Pulmonary artery endothelial cell (primary cell): Measurements from ENCODE around the gene RPL32. TPM values are rescaled to one million over a fixed set of nuclear protein-coding genes. Genes with fewer than 3 reads are reported as not detected.

Experiments
- DNase-seq: peaks from one replicate; pipeline ENCODE4 v3.0.0-alpha.2; 2011; ENCODE audit warnings: low read depth, low spot score
- total RNA-seq: library from RNA; depleted of rRNA; stranded (reverse); fragments of >200 nt; gene quantifications from 2 replicates; pipeline ENCODE4 v1.2.3, GENCODE V29; 2014

RPL32 gene
- total RNA-seq, 1 donor from 2014 or later = 2,642 TPM

DNA sequence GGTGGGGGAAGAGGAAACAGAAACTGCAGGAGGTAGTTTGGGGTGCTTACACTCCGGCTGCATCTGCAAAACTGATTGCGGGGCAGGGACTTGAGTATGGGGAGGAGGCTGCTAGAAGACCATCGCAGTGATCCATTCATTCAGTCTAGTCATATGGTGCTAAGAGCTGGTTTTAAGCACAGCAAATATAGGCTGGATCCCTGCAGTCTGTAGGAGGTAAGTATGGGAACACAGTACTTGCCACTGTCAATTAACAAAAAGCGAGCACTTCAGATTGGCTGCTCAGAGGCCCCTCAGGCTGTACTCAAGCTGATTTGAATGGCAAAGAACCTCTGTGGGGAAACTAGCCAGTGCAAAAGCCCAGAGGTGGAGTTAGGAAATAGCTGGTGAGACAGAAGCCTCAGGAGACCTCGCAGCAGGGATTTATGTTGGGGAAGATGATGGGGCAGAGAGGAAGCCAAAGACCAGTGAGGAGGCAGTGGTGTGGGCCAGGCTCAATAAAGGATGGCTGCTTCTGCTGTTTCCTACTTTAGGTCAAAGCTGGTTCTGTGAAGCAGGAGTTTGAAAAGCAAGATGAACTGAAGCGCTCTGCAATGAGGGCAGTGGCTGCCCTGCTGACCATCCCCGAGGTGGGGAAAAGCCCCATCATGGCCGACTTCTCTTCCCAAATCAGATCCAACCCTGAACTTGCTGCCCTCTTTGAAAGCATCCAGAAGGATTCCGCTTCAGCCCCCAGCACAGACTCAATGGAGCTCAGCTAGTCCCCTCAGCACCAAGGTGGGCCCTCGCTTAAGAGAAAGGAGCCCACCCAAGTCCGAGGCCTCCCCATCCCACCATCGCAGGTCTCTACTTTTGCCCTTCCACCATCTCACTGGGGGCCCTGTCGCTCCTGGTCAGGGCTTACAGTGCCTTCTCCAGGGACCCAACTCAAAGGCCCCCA lies 7.9 kb downstream of the RPL32 start:
- DNase-seq = no peak

DNA sequence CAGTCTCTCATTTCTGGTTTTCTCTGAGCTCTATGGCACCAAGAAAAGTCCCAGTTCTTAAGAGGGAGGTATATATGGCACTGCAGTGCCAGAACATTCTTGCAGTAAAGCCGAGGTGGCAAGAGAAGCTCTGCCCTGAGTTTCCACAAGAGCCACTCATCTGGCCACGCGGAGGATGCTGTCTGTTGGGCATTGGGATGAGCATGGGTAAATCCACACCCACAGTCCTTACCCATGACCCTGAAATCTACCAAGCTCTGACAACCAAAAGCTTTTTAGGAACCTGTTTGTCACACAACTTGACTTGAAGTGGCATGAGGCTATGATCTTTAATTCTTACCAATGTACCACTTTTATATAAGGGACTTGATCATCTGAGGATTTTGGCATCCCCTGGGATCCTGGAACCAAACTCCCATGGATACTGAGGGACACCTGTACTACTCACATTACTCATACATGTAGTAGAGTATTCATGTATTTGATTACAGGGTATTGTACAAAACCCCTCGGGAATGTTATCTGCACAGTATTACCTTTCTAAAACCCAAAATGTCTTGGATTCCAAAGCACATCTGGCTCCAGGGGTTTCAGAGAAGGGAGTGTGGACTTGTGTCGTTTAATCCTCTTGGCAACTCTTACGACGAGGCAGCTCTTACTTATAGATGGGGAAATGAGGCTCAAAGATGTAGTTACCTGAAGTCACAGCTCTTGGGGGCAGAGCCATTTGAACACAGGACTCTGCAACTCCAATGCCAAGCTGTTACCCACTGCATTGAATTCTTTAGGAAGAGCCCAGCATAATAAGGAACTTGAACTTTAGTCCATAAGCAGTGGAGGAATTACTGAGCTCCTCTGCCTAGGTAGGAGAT lies 8.8 kb downstream of the RPL32 start:
- no peak for DNase-seq

DNA sequence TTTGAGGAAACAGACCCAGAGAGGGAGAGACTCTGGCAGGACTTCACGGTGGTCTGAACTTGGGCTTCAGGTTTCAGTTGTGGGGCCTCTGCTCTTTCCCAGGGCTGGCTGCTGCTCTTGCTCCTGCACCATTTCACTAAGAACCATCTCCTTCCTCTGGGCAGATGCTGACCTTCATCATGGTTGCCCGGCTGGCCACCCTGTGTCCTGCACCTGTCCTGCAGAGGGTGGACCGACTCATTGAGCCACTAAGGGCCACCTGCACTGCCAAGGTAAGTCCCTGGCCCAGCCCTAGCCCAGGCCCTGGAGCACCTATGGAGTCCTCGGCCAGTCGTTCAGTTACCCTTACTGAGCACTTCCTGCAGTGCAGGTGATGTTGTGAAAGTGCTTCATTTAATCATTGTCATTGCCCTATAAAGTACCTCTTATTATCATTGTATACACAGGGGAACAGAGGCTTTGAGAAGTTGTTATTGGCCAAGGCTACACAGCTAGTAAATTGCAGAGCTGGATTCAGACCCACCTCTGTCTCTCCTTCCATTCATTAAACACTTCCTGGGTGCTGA lies 10.0 kb downstream of the RPL32 start:
- no peak for DNase-seq

DNA sequence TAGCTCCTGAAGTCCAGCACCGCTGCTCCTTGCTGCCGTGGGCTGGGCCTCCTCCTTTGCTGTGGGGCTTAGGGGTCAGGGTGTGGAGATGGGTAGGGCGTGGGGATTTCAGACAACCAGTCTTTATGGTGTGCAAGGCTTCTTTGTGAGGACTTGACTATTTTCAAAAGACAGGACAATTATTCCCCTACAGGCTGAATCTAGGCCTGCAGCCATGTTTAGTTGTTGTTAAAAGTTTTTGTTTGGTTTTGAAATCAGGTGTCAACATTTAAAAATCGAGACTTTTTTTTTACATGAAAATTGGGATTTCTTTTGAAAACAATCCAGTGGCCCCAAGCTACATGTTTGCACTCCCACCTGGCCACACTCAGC lies 10.6 kb downstream of the RPL32 start:
- DNase-seq = no peak

DNA sequence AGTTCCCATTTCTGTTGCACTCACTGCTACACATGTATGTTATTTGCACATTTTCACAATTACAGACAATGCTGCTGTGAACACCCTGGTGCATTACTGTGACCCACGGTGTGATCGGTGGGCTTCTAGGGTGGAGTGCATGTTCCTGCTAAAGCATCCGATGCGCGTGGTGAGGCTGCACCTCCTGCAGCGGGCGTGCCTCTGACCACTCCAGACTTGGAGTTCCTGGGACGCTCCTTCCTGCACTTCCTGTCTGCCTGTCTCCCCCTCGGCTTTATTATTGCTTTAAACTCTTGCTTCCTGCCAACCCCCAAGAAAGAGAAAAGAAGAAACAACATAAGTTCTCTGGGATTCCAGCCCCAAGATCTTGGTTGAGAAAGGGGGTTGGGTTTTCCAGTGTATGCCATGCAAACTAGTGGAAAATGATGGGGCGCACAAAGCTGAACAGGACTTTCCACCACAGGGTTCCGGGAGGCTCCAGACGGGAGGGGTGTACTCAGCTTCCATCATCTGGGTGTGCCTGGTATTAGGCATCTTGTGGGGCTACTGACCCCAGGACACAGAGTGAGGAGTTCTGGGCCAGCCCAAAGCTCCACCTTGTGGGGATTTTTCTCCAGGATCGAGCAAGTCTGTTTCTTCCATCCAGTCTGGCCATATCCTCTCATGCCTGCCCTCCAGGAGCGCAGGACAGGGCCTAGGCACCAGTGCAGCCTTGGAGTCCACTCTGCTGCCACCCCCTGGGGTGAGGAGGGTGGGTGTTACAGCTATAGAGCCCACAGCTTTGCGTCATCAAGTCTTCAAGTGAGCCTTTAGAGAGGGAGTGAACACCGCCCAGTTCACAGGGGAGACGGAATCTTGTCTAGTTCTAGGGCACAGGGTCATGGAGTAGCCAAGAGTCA lies 11.2 kb downstream of the RPL32 start:
- DNase-seq = no peak

DNA sequence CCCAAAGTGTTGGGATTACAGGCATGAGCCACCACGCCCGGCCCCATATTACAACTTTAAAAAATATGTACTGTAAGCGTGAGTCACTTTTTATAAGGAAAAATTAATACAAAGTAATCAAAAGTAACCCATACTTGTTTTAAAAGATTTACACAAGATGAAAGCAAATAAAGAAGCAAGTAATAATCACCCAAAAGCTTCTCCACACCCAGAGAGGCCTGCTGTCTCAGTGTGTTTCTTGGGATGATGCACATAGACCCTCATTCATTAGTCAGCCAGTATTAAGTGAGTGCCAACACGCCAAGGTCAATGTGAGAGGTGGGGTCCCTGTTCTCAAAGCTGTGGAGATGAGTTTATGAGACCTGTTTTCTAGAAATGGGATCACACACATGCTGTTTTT lies 12.0 kb downstream of the RPL32 start:
- no peak for DNase-seq

DNA sequence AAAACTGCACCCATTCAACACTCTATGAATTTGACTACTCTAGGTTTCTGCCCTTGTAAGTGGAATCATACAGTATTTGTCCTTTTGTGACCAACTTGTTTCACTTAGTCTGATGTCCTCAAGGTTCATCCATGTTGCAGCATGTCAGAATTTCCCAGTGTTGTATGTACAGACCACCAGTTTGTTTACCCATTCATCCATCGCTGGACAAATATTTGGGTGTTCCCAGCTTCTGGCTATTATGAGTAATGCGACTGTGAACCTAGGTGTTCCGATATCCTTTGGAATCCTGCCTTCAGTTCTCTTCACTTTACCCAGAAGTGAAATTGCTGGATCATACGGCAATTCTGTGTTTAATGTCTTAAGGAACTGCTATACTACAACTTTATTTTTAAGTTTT lies 12.6 kb downstream of the RPL32 start:
- DNase-seq = no peak

- DNase-seq = no peak
These were observed 16.2 kb downstream of the RPL32 start for GRCh38 chr3:12825156-12825555.

DNA sequence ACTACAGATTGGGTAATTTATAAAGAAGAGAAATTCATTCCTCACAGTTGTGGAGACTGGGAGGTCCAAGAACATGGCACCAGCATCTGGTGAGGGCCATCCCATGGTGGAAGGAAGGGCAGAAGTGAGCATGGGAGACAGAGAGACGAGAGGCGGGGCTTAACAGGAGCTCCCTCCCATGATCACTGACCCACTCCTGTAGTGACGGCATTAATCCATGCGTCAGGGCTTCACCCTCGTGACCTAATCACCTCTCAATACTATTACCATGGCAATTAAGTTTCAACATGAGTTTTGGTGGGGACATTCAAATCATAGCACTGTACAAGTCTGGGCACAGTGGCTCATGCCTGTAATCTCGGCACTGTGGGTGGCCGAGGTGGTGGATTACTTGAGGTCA lies 17.1 kb downstream of the RPL32 start:
- DNase-seq = no peak

DNA sequence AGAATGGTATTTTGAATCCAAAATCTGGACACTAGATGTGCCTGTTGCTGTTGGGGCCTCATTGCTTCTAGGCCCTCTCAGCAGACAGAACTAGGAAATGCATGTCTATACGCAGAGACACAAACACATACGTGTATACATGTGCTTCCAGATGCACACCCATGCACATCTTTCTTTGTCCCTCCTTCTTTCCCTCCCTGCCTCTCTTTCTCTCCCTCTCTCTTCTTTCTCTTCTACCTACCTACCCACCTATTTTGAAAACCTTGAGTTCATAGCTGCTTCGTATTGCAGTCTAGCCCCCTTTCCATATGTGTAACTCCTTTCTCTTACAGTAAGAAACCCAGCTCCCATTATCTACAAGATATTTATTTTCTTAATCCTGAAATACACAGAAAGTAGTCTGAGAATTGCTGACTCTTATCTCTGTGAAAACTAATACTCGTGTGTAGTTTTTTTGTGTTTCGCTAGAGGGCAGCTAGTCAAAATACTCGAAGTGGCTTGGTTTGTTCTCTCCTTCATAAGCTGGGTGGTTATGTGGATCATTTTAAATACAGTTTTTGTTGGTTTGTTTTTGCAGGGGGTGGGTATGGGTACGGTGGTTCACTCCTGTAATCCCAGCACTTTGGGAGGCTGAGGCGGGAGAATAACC lies 18.5 kb downstream of the RPL32 start:
- DNase-seq = no peak

DNA sequence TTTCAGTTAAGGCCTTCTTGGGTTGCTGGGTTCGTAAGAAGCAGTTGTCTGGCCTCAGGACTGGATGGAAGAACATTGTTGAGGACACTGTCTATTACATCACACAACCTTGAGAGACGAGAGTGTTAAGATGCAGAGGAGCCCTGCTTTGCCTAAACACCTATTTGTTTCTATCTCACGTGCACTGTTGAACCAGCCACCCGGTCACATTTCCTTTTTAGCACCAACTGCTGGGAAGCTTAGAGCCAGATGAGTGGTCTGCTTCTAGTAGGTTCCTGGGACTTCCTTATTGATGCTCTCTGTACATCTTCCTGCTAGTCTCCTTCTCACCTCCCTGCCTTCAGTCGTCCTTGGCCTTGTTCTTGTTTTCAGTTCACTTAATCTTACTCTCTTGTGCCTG lies 22.6 kb downstream of the RPL32 start:
- no peak for DNase-seq

DNA sequence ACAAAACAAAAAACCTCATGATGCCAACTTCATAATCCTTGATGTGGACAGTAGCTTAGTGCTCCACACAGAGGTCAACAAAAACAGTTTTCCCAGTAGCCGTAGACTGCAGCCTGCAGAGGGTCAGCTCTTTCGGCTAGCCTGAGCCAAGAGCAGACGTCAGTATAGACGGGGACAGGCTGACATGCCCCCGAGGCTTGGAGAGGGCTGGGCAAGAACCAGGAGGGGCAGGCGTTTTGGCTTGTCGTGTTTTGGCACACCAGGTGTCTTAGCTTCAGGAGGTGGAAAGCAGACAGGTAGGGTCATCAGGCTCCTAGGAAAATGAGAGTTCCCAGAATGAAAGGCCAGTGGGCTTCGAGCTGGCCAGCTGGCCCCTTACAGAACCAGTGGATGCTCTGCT lies 23.1 kb downstream of the RPL32 start:
- no peak for DNase-seq

- no peak for DNase-seq
These were observed 24.0 kb downstream of the RPL32 start for GRCh38 chr3:12817343-12817710.

DNA sequence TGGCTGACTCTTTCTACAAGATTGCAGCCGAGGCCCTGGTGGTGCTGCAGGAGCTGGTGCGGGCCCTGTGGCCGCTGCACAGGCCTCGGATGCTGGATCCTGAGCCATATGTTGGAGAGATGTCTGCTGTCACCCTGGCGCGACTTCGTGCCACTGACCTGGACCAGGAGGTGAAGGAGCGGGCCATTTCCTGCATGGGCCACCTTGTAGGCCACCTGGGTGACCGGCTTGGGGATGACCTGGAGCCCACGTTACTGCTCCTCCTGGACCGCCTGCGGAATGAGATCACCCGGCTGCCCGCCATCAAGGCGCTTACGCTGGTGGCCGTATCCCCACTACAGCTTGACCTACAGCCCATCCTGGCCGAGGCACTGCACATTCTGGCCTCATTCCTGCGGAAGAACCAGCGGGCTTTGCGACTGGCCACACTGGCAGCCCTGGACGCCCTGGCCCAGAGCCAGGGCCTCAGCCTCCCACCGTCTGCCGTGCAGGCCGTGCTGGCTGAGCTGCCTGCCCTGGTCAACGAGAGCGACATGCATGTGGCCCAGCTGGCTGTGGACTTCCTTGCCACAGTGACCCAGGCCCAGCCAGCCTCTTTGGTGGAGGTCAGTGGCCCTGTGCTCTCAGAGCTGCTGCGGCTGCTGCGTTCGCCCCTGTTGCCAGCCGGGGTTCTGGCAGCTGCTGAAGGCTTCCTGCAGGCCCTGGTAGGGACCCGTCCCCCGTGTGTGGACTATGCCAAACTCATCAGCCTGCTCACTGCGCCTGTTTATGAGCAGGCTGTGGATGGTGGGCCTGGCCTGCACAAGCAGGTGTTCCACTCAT lies 24.6 kb downstream of the RPL32 start:
- no peak for DNase-seq

DNA sequence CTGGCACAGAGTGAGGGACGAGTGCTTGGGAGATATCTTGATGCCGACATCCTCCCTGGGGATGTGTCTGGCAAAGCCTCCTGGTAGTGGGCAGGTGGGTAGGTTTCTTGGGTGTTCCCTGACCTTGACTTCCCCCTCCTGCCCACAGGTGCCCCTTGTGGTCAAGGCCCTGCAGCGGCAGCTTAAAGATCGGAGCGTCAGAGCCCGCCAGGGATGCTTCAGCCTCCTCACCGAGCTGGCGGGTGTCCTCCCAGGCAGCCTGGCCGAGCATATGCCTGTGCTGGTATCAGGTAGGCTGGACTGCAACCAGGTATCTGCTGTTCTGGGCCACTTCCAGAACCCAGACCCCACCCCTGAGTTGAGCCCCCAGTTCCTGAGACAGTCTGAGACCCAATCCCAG lies 25.6 kb downstream of the RPL32 start:
- DNase-seq = no peak

DNA sequence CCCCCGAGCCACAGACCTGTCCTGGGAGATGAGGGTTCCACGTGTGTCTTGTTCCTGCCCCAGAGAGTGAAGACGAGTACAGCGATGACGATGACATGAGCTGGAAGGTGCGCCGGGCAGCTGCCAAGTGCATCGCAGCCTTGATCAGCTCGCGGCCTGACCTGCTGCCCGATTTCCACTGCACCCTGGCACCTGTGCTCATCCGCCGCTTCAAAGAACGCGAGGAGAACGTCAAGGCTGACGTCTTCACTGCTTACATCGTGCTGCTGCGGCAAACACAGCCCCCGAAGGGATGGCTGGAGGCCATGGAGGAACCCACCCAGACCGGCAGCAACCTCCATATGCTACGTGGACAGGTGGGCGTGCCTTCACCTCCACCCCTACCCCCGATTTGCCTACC lies 26.3 kb downstream of the RPL32 start:
- no peak for DNase-seq

- DNase-seq = no peak
These were observed 27.4 kb downstream of the RPL32 start for GRCh38 chr3:12813967-12814366.

- DNase-seq = no peak
These were observed 28.6 kb downstream of the RPL32 start for GRCh38 chr3:12812812-12813211.

GRCh38 chr3:12810961-12811360 lies 30.4 kb downstream of the RPL32 start:
- no peak for DNase-seq
